Mucosa of rectum (tissue), 2 donors: ENCODE results near the gene RPAP3.

Experiments used
- H3K27ac ChIP-seq, 2 donors: one replicate each; pipeline ENCODE4 v1.7.0; 2013; ENCODE audit warnings: inconsistent platforms in 2 of 2, low read depth in 2 of 2, low read length in 2 of 2
- H3K27me3 ChIP-seq, 2 donors: one replicate each; pipeline ENCODE4 v1.7.0; 2013; ENCODE audit warnings: low read length in 2 of 2; ENCODE audit not compliant: control insufficient read depth in 2 of 2, insufficient read depth in 2 of 2
- H3K36me3 ChIP-seq, 2 donors: one replicate each; pipeline ENCODE4 v1.7.0; 2013; ENCODE audit warnings: low read length in 2 of 2; ENCODE audit not compliant: control insufficient read depth in 2 of 2, insufficient read depth in 2 of 2
- H3K4me1 ChIP-seq, 2 donors: one replicate each; pipeline ENCODE4 v1.7.0; 2013; ENCODE audit warnings: low read length in 2 of 2, mild to moderate bottlenecking in 1 of 2; ENCODE audit not compliant: control insufficient read depth in 2 of 2, insufficient read depth in 2 of 2
- H3K4me3 ChIP-seq, 2 donors: one replicate each; pipeline ENCODE4 v1.7.0; 2013; ENCODE audit warnings: low read length in 2 of 2
- H3K9ac ChIP-seq, 2 donors: one replicate each; pipeline ENCODE4 v1.7.0; 2013; ENCODE audit warnings: low read length in 2 of 2, low read depth in 1 of 2, mild to moderate bottlenecking in 1 of 2
- H3K9me3 ChIP-seq, 2 donors: one replicate each; pipeline ENCODE4 v1.7.0; 2013; ENCODE audit warnings: low read length in 2 of 2; ENCODE audit not compliant: control insufficient read depth in 2 of 2
- donor health status: healthy.
- donor health status: Normal muscosa, but diverticular disease.

Gene RPAP3

GRCh38 chr12:47735649-47736048 lies 29.8 kb upstream of the RPAP3 start:
- no peak overlapping the region for H3K4me3 ChIP-seq
- peak overlapping the region; percentile 61 to 72 for H3K27ac ChIP-seq
- peaks cover 22 to 24% of the 10 kb centered on the region in 2 donors for H3K4me1 ChIP-seq
- H3K27me3 ChIP-seq = no peaks in the 10 kb centered on the region
- no peaks in the 10 kb centered on the region for H3K36me3 ChIP-seq
- no peaks in the 10 kb centered on the region for H3K9me3 ChIP-seq
- H3K9ac ChIP-seq = no peak overlapping the region

- Histone ChIP-seq H3K9ac (peak overlapping the region in 1 of 2 donors; percentile 14), H3K9me3 (no peaks in the 10 kb centered on the region), H3K27me3 (no peaks in the 10 kb centered on the region), H3K4me1 (peaks cover 16 to 20% of the 10 kb centered on the region in 2 donors), H3K4me3 (no peak overlapping the region), H3K27ac (peak overlapping the region in 1 of 2 donors; percentile 2), H3K36me3 (no peaks in the 10 kb centered on the region)
Observed at GRCh38 chr12:47734725-47735480, 29.1 kb upstream of the RPAP3 start.

GRCh38 chr12:47733142-47733541 lies 27.3 kb upstream of the RPAP3 start:
- Histone ChIP-seq H3K9me3 (no peaks in the 10 kb centered on the region), H3K27ac (no peak overlapping the region), H3K9ac (no peak overlapping the region), H3K4me3 (no peak overlapping the region), H3K27me3 (no peaks in the 10 kb centered on the region), H3K4me1 (peaks cover 16 to 17% of the 10 kb centered on the region in 2 donors), H3K36me3 (no peaks in the 10 kb centered on the region)

DNA sequence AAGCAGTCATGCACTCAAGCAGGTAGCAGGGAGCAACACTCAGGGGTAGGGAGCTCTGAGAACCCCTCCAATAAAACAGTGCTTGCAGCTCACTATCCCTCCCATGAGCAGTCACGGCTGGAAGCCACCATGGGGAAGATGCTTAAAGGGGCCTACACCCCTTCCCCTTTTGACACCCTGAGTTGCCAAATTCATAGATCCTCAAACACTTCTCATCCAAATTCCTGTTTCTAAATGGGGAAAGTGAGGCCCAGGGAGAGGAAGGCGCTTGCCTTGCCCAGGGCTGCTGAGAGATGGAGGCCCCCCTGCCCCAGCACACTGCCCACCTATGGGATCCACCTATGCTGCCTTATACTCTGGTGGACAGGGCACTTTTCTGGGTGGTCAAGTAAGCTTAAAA lies 26.7 kb upstream of the RPAP3 start:
- Histone ChIP-seq H3K36me3 (no peaks in the 10 kb centered on the region), H3K27ac (no peak overlapping the region), H3K4me1 (peaks cover 16 to 17% of the 10 kb centered on the region in 2 donors), H3K9ac (no peak overlapping the region), H3K27me3 (no peaks in the 10 kb centered on the region), H3K9me3 (no peaks in the 10 kb centered on the region), H3K4me3 (no peak overlapping the region)

- no peaks in the 10 kb centered on the region for H3K27me3 ChIP-seq
- no peak overlapping the region for H3K9ac ChIP-seq
Observed at GRCh38 chr12:47731723-47732122, 25.9 kb upstream of the RPAP3 start.

DNA sequence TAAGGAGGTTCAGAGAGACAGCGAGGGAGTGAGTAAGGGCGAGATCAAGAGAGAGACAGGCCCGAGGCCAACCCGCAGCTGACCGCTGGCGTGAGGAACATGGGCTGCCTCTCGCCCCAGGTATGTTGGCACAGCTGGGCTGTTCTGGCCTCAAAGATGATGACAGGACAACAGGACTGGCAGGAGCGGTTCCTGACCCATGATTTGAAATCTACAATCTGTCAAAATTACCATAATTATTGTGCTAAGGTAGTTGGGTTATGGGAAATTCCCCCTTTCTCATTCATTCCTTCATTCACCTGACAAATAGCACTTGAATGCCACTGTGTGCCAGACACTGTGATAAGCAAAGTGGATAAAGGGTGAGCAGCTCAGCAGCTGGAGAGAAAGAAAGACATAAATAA lies 24.5 kb upstream of the RPAP3 start:
- no peak overlapping the region for H3K4me3 ChIP-seq
- H3K4me1 ChIP-seq = peaks cover 3 to 5% of the 10 kb centered on the region in 2 donors
- H3K27ac ChIP-seq = no peak overlapping the region
- no peaks in the 10 kb centered on the region for H3K9me3 ChIP-seq
- no peaks in the 10 kb centered on the region for H3K36me3 ChIP-seq
- no peaks in the 10 kb centered on the region for H3K27me3 ChIP-seq
- H3K9ac ChIP-seq = no peak overlapping the region

More at GRCh38 chr12:47731723-47732122, 25.9 kb upstream of the RPAP3 start:
- Histone ChIP-seq H3K27ac (no peak overlapping the region), H3K4me3 (no peak overlapping the region), H3K36me3 (no peaks in the 10 kb centered on the region), H3K4me1 (peaks cover 15% of the 10 kb centered on the region in 2 donors), H3K9me3 (no peaks in the 10 kb centered on the region)

GRCh38 chr12:47729233-47729632 lies 23.4 kb upstream of the RPAP3 start:
- no peak overlapping the region for H3K9ac ChIP-seq
- H3K4me1 ChIP-seq = no peaks in the 10 kb centered on the region
- H3K27me3 ChIP-seq = no peaks in the 10 kb centered on the region
- H3K9me3 ChIP-seq = no peaks in the 10 kb centered on the region
- H3K27ac ChIP-seq = no peak overlapping the region
- no peak overlapping the region for H3K4me3 ChIP-seq
- no peaks in the 10 kb centered on the region for H3K36me3 ChIP-seq

GRCh38 chr12:47725893-47726292 lies 20.1 kb upstream of the RPAP3 start:
- Histone ChIP-seq H3K4me1 (no peaks in the 10 kb centered on the region), H3K9me3 (no peaks in the 10 kb centered on the region), H3K9ac (no peak overlapping the region), H3K27me3 (no peaks in the 10 kb centered on the region), H3K27ac (no peak overlapping the region), H3K4me3 (no peak overlapping the region), H3K36me3 (peaks cover 0 to 4% of the 10 kb centered on the region in 2 donors)

GRCh38 chr12:47725091-47725772 lies 19.4 kb upstream of the RPAP3 start, which contains the start of gene ENDOU:
Gene ENDOU, minus strand, starts transcription at chr12:47725490. Its CDS starts 77 bp downstream, at chr12:47725413.
- no peaks in the 10 kb centered on the region for H3K4me1 ChIP-seq
- no peaks in the 10 kb centered on the region for H3K9me3 ChIP-seq
- H3K9ac ChIP-seq = no peak within 1 kb of the TSS
- no peak within 1 kb of the TSS for H3K27ac ChIP-seq
- H3K36me3 ChIP-seq = peaks cover 0 to 4% of the 10 kb centered on the region in 2 donors
- no peak within 1 kb of the TSS for H3K4me3 ChIP-seq
- H3K27me3 ChIP-seq = no peaks in the 10 kb centered on the region

- no peaks in the 10 kb centered on the region for H3K9me3 ChIP-seq
- H3K36me3 ChIP-seq = peaks cover 0 to 4% of the 10 kb centered on the region in 2 donors
- peaks cover 0 to under 1% of the 10 kb centered on the region in 2 donors for H3K4me1 ChIP-seq
- H3K27ac ChIP-seq = no peak overlapping the region
- no peak overlapping the region for H3K4me3 ChIP-seq
- H3K9ac ChIP-seq = no peak overlapping the region
- no peaks in the 10 kb centered on the region for H3K27me3 ChIP-seq
Observed at GRCh38 chr12:47722941-47723631, 17.3 kb upstream of the RPAP3 start.
